Measurements from ENCODE around the gene SORCS3.

SORCS3 gene

DNA sequence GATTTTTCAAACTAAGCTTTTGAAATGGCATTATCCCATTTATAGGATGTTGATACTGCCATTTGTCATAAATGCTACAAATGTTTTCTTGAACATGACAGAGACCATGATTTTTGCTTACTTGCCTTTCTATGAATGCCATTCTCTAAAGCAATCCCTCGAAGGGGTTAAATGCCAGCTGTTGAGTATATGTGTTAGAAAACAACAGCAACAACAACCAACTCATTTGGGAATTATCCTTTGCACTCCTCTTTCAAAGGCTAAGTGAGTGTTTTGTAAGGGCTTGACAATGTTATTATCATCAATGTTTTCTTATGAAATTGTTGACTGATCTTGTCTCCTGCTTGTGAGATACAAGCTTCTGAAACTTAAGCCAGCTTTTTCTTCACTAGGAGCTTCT lies 529.4 kb downstream of the SORCS3 start:
- TF ChIP-seq, protein P1, sequence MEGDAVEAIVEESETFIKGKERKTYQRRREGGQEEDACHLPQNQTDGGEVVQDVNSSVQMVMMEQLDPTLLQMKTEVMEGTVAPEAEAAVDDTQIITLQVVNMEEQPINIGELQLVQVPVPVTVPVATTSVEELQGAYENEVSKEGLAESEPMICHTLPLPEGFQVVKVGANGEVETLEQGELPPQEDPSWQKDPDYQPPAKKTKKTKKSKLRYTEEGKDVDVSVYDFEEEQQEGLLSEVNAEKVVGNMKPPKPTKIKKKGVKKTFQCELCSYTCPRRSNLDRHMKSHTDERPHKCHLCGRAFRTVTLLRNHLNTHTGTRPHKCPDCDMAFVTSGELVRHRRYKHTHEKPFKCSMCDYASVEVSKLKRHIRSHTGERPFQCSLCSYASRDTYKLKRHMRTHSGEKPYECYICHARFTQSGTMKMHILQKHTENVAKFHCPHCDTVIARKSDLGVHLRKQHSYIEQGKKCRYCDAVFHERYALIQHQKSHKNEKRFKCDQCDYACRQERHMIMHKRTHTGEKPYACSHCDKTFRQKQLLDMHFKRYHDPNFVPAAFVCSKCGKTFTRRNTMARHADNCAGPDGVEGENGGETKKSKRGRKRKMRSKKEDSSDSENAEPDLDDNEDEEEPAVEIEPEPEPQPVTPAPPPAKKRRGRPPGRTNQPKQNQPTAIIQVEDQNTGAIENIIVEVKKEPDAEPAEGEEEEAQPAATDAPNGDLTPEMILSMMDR (IDR thresholded peaks at IDR 0.05; ENCODE audit: low read depth, low read length, missing control alignments) = no peak
- H3K4me3 ChIP-seq (replicated peaks; ENCODE audit: low read depth, low read length) = no peak overlapping the region
- DNase-seq (ENCODE audit: extremely low read depth, low read depth) = no peak

DNA sequence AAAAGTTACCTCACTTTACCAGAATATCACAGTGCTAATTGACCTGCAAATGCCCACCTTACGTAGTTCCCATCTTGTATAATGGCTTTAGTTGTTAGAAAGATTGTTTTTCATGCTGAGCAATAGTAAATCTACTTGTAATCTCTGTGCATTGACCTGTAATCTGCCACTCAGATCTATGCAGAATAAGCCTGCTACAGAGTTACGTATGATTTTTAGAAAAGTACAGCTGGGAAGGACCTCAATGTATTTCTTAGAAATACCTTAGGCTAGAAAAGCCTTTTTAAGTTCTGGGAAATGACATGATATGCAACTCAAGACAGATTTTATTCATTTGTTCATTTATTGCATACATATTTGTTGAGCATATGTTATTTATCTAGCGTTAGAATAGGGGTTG lies 530.9 kb downstream of the SORCS3 start:
- DNase-seq (ENCODE audit: extremely low read depth, low read depth) = no peak
- TF ChIP-seq, protein P1 (IDR thresholded peaks at IDR 0.05; ENCODE audit: low read depth, low read length, missing control alignments) = no peak
- no peak overlapping the region for H3K4me3 ChIP-seq (replicated peaks; ENCODE audit: low read depth, low read length)

DNA sequence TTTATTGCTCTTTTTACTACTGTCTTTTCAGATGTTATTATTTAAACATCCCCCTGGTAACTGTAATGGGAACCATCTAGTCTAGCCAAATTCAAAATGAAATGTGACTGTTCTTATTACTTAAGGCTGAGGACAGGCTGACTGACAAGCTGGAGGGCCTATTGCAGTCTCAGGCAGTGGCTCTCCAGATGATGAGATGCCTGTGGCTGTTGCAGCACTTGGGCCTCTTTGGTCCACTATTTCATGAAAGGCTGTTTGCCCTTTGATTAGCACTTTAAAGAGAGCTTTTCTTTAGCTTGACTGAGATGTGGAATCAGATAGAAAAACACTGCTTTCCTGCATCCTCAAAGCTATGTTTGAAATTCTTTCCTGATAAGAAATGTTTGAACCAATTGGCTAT lies 540.5 kb downstream of the SORCS3 start:
- TF ChIP-seq, protein P1 (IDR thresholded peaks at IDR 0.05; ENCODE audit: low read depth, low read length, missing control alignments) = no peak
- DNase-seq (ENCODE audit: extremely low read depth, low read depth) = no peak
- H3K4me3 ChIP-seq (replicated peaks; ENCODE audit: low read depth, low read length) = no peak overlapping the region

DNA sequence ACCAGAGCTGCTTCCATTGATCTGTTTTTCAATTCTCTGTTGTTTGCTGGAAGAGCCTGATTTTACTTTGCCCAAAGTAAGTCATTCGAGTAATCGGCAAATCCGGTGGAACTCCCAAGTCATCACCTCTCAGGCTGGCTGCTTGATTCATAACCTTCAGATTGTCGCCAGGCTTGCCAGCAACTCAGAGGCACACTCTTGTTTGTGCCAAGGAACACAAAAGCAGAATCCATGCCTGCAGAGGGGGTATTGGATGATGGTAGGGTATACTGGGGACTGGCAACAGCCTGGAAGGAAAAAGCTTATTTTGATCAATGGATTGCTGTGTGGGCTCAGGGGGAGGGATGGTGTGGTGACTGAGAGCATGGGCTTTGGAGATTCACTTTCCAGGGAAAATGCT lies 542.4 kb downstream of the SORCS3 start:
- no peak for DNase-seq (ENCODE audit: extremely low read depth, low read depth)
- TF ChIP-seq, protein P1 (IDR thresholded peaks at IDR 0.05; ENCODE audit: low read depth, low read length, missing control alignments) = no peak
- H3K4me3 ChIP-seq (replicated peaks; ENCODE audit: low read depth, low read length) = no peak overlapping the region

DNA sequence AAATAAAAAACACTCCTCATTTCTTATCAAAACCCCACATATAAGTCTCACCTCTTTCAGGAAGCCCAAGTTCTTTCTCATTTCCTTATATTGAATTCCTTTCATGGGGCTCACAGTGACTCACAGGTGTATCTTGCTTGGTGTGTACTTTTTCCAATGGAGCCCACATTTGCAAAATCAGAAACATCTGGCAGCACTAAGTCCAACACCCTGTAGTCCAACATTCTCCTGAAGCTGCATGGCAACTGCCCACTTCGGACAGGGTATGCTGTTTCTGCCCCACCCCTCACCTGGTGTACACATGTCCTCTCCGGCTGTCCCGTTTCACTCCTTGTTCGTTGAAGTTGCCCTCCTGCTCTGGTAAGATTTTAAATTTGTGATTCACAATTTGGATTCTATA lies 544.1 kb downstream of the SORCS3 start:
- TF ChIP-seq, protein P1 (IDR thresholded peaks at IDR 0.05; ENCODE audit: low read depth, low read length, missing control alignments) = no peak
- no peak overlapping the region for H3K4me3 ChIP-seq (replicated peaks; ENCODE audit: low read depth, low read length)
- DNase-seq (ENCODE audit: extremely low read depth, low read depth) = no peak

DNA sequence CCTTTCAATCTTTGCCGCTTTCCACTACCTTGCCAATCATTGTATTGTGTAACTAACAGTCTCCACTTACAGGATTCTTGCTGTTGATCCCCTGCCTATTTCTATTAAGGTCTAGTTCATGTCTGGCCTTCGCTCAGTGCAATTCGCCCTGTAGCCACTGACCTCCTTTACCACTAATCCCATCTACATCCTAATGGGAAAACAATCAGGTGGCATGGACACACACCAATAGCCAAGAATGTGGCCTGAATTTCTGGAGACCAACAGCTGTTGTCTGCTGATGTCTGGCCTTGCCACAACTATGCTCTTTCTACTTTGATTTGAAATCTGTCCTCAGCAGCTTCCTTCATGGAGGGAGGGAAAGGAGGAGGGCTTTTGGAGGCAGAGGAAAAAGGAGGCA lies 546.2 kb downstream of the SORCS3 start:
- no peak for DNase-seq (ENCODE audit: extremely low read depth, low read depth)
- no peak overlapping the region for H3K4me3 ChIP-seq (replicated peaks; ENCODE audit: low read depth, low read length)
- TF ChIP-seq, protein P1 (IDR thresholded peaks at IDR 0.05; ENCODE audit: low read depth, low read length, missing control alignments) = no peak

DNA sequence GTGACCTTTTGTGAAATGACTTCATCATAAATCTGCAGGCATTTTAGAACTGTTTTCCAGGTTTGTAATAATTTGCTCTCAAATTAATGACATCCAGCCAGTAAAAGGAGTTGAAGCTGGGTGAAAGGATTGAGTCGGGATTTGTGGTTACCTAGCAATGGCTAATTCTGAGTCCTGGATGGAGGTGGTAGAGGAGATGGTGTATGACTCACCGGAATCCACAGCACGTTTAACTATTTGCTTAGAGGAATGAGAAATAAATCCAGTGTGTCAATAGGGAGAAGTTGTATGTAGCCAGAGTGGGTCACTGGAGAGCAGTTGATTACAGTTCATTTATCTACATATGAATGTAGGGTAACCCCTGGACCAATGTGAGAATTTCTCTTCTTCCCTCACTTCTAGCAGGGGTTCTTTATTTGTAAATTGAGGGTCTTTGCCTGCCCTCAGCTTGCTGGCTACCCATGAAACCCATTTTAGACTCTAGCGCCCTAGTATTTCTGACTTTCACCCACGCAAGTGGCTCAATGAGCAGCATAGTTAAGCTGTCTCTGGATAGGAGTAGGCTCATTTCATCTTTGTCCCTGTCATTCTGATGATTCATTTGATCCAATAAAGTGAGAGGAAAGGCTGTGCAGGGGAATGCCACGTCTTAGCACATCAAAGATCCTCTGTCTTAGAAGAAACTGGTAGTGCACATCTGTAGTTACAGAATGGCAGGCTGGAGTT lies 547.8 kb downstream of the SORCS3 start:
- no peak overlapping the region for H3K4me3 ChIP-seq (replicated peaks; ENCODE audit: low read depth, low read length)
- TF ChIP-seq, protein P1 (IDR thresholded peaks at IDR 0.05; ENCODE audit: low read depth, low read length, missing control alignments) = no peak
- no peak for DNase-seq (ENCODE audit: extremely low read depth, low read depth)

All from HFF-Myc (cell line).